ENCODE results near the gene TLR6. TPM values are rescaled to one million over a fixed set of nuclear protein-coding genes. Genes with fewer than 3 reads are reported as not detected.

TLR6 gene
- total RNA-seq, 1 experiment from 2014 or later, result 4.8 TPM

DNA sequence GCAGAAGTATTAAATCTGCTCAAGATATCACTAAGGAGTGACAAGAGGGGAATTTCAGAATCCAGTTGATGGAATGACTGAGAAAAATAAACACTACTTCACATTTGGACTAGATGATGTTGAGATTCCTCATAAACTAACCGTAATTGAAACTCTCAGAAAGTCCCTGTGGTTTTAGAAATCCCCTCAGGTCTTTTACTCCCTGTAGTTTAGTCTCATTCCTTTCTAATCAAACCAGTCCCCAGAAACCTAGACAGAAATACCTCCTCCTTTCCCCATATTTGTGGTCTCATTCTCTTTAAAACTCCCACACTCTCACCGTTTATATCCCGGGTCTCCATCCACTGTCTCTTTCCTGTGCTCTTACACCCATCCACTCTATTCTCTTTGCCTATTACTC lies 37.0 kb downstream of the TLR6 start:
- no peaks in the 10 kb centered on the region for H3K9me2 ChIP-seq (ENCODE audit: insufficient read depth)
- BruUV-seq (replicated peaks), result no TSS peak
- no peaks in the 10 kb centered on the region for H3K79me2 ChIP-seq (ENCODE audit: insufficient read depth, low read length)
- H3K27me3 ChIP-seq (ENCODE audit: insufficient read depth, low read length), result no peaks in the 10 kb centered on the region
- H3K4me1 ChIP-seq (ENCODE audit: control insufficient read depth in 1 of 2, insufficient read depth in 2 of 2, low read length in 2 of 2), result no peaks in the 10 kb centered on the region
- no peaks in the 10 kb centered on the region for H3K9me3 ChIP-seq (ENCODE audit: control insufficient read depth in 1 of 2, insufficient read depth in 1 of 2, low read depth in 1 of 2, low read length in 2 of 2)
- TF ChIP-seq, protein P1, sequence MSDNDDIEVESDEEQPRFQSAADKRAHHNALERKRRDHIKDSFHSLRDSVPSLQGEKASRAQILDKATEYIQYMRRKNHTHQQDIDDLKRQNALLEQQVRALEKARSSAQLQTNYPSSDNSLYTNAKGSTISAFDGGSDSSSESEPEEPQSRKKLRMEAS (IDR thresholded peaks at IDR 0.05), result no peak
- no peak for TF ChIP-seq ELF1 (IDR thresholded peaks at IDR 0.05; ENCODE audit: borderline replicate concordance, low read depth)
- TF ChIP-seq YY1 (IDR thresholded peaks at IDR 0.05; ENCODE audit: extremely low read depth, insufficient replicate concordance, low read depth, low read length), result no peak
- H3K9ac ChIP-seq (ENCODE audit: low read length), result no peak overlapping the region
- ATAC-seq (no peak), DNase-seq (ENCODE audit: low read depth, low spot score) (no peak)
- H3K4me2 ChIP-seq (ENCODE audit: low read length), result no peak overlapping the region
- H4K20me1 ChIP-seq (ENCODE audit: insufficient read depth), result no peaks in the 10 kb centered on the region
- H3K36me3 ChIP-seq (ENCODE audit: control insufficient read depth in 1 of 2, insufficient read depth in 2 of 2, low read length in 2 of 2), result no peaks in the 10 kb centered on the region
- intact Hi-C loops (cut with micrococcal nuclease), result no loop called here
- no peak overlapping the region for H3K27ac ChIP-seq (ENCODE audit: low read depth, low read length)
- CTCF ChIA-PET, result no interaction called here
- POLR2A ChIA-PET, result no interaction called here
- no peak overlapping the region for H2AFZ ChIP-seq (ENCODE audit: low read depth, low read length, poor library complexity, severe bottlenecking)
- H3K4me3 ChIP-seq (replicated peaks in 1 of 2; ENCODE audit: low read depth in 1 of 2, low read length in 2 of 2), result no peak overlapping the region
- RAD21 ChIA-PET (ENCODE audit: low non-redundant PET in 1 of 2, low total read pairs in 2 of 2, uncharacterized antibody in 2 of 2, unreplicated experiment in 2 of 2), result no interaction called here

DNA sequence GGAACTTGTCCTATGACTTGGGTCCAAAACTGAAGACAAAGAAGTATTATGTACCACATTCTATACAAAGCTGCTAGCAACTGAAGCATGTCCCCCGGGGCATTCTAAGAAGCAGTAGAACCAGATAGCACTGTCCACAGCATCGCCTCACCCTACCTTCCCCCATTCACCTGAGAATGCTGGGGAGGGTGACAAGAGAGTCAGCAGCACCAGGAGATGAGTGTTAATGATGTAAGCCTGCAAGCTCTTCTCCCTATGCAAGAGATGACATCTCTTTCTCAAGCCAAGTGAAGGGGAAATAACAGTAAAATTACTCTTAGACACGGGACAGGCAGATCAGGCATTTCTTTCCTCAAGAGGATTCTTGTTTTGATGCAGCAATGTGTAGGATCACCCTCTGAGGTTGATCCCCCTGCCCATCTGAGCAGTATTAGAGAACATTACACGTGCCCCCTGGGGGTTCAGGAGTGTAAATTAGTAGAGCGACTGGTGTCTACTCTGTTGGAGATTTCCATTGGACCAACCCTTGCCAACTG lies 38.1 kb downstream of the TLR6 start:
- DNase-seq (ENCODE audit: low read depth, low spot score), result no peak
- Histone ChIP-seq H3K9me2 (ENCODE audit: insufficient read depth) (no peaks in the 10 kb centered on the region), H3K79me2 (ENCODE audit: insufficient read depth, low read length) (no peaks in the 10 kb centered on the region), H4K20me1 (ENCODE audit: insufficient read depth) (no peaks in the 10 kb centered on the region), H3K27ac (ENCODE audit: low read depth, low read length) (no peak overlapping the region), H3K4me2 (ENCODE audit: low read length) (no peak overlapping the region), H3K27me3 (ENCODE audit: insufficient read depth, low read length) (no peaks in the 10 kb centered on the region), H2AFZ (ENCODE audit: low read depth, low read length, poor library complexity, severe bottlenecking) (no peak overlapping the region), H3K9me3 (ENCODE audit: control insufficient read depth in 1 of 2, insufficient read depth in 1 of 2, low read depth in 1 of 2, low read length in 2 of 2) (no peaks in the 10 kb centered on the region), H3K36me3 (ENCODE audit: control insufficient read depth in 1 of 2, insufficient read depth in 2 of 2, low read length in 2 of 2) (no peaks in the 10 kb centered on the region), H3K4me1 (ENCODE audit: control insufficient read depth in 1 of 2, insufficient read depth in 2 of 2, low read length in 2 of 2) (no peaks in the 10 kb centered on the region), H3K9ac (ENCODE audit: low read length) (no peak overlapping the region), H3K4me3 (replicated peaks in 1 of 2; ENCODE audit: low read depth in 1 of 2, low read length in 2 of 2) (no peak overlapping the region)
- ATAC-seq, result no peak
- ChIA-PET RAD21 (ENCODE audit: low non-redundant PET in 1 of 2, low total read pairs in 2 of 2, uncharacterized antibody in 2 of 2, unreplicated experiment in 2 of 2) (no interaction called here), CTCF (no interaction called here), POLR2A (no interaction called here)
- no TSS peak for BruUV-seq (replicated peaks)
- intact Hi-C loops (cut with micrococcal nuclease), result no loop called here
- TF ChIP-seq, protein P2, sequence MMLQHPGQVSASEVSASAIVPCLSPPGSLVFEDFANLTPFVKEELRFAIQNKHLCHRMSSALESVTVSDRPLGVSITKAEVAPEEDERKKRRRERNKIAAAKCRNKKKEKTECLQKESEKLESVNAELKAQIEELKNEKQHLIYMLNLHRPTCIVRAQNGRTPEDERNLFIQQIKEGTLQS (IDR thresholded peaks at IDR 0.05), result no peak
- TF ChIP-seq SIN3A (IDR thresholded peaks at IDR 0.05; ENCODE audit: low read depth) (no peak), EZH2 (IDR thresholded peaks at IDR 0.05) (no peak), ZFX (IDR thresholded peaks at IDR 0.05) (no peak), CBX3 (IDR thresholded peaks at IDR 0.05; ENCODE audit: low read depth) (no peak), EGR1 (IDR thresholded peaks at IDR 0.05; ENCODE audit: low read depth) (no peak), POLR2AphosphoS5 (IDR thresholded peaks at IDR 0.05; ENCODE audit: low read depth, low read length) (no peak), CEBPB (IDR thresholded peaks at IDR 0.05; ENCODE audit: low read depth) (no peak), EZH2phosphoT487 (IDR thresholded peaks at IDR 0.05; ENCODE audit: borderline replicate concordance) (no peak), JUND (IDR thresholded peaks at IDR 0.05) (no peak), TCF7L2 (IDR thresholded peaks at IDR 0.05; ENCODE audit: borderline replicate concordance, extremely low read depth, insufficient read depth, insufficient read length) (no peak)
- TF ChIP-seq, protein P1 (IDR thresholded peaks at IDR 0.05), result no peak
- TF ChIP-seq, protein P3, sequence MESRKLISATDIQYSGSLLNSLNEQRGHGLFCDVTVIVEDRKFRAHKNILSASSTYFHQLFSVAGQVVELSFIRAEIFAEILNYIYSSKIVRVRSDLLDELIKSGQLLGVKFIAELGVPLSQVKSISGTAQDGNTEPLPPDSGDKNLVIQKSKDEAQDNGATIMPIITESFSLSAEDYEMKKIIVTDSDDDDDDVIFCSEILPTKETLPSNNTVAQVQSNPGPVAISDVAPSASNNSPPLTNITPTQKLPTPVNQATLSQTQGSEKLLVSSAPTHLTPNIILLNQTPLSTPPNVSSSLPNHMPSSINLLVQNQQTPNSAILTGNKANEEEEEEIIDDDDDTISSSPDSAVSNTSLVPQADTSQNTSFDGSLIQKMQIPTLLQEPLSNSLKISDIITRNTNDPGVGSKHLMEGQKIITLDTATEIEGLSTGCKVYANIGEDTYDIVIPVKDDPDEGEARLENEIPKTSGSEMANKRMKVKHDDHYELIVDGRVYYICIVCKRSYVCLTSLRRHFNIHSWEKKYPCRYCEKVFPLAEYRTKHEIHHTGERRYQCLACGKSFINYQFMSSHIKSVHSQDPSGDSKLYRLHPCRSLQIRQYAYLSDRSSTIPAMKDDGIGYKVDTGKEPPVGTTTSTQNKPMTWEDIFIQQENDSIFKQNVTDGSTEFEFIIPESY (IDR thresholded peaks at IDR 0.05; ENCODE audit: extremely low read depth, insufficient replicate concordance, low read length), result no peak
